Fibroblast of lung (primary cell): Measurements from ENCODE around the gene ASCL2. TPM values are rescaled to one million over a fixed set of nuclear protein-coding genes. Genes with fewer than 3 reads are reported as not detected.

Experiments used
- DNase-seq, 2 donors: peaks; one replicate each; pipeline versions ENCODE4 v3.0.0 to v3.0.0-alpha.2; 2010; ENCODE audit warnings: low read depth in 2 of 2
- H2AFZ ChIP-seq: 2 replicates; pipeline ENCODE4 v1.5.1; 2012; ENCODE audit warnings: low read length, control low read depth, inconsistent platforms
- H3K27ac ChIP-seq: 2 replicates; pipeline ENCODE4 v1.5.1; 2011; ENCODE audit warnings: low read length, control low read depth; ENCODE audit not compliant: insufficient read depth
- H3K27me3 ChIP-seq: 2 replicates; pipeline ENCODE4 v1.5.1; 2011; ENCODE audit warnings: mild to moderate bottlenecking, low read length; ENCODE audit not compliant: control insufficient read depth, insufficient read depth
- H3K36me3 ChIP-seq: 2 replicates; pipeline ENCODE4 v1.5.1; 2011; ENCODE audit warnings: low read length; ENCODE audit not compliant: control insufficient read depth, insufficient read depth
- H3K4me1 ChIP-seq: 2 replicates; pipeline ENCODE4 v1.5.1; 2011; ENCODE audit warnings: low read length; ENCODE audit not compliant: control insufficient read depth, insufficient read depth; ENCODE audit errors: extremely low read depth
- H3K4me2 ChIP-seq: 2 replicates; pipeline ENCODE4 v1.5.1; 2011; ENCODE audit warnings: low read length, control low read depth; ENCODE audit not compliant: insufficient read depth; ENCODE audit errors: extremely low read depth
- H3K4me3 ChIP-seq, 4 experiments: fragments of 200-600 bp in 1 of 4; sonication (generic) in 1 of 4; replicated peaks in 1 of 4; 2 replicates each; pipeline ENCODE4 v1.5.1; 2011 to 2016; ENCODE audit warnings: low read length in 4 of 4, low read depth in 3 of 4, mild to moderate bottlenecking in 3 of 4, control low read depth in 2 of 4, inconsistent platforms in 1 of 4, mixed read lengths in 1 of 4; ENCODE audit not compliant: insufficient read depth in 1 of 4; ENCODE audit errors: control extremely low read depth in 1 of 4
- H3K79me2 ChIP-seq: 2 replicates; pipeline ENCODE4 v1.5.1; 2012; ENCODE audit warnings: mild to moderate bottlenecking, low read length, inconsistent platforms; ENCODE audit not compliant: control insufficient read depth, insufficient read depth
- H3K9ac ChIP-seq: 2 replicates; pipeline ENCODE4 v1.5.1; 2011; ENCODE audit warnings: mild to moderate bottlenecking, low read length, control low read depth; ENCODE audit not compliant: insufficient read depth
- H3K9me3 ChIP-seq: 2 replicates; pipeline ENCODE4 v1.5.1; 2012; ENCODE audit warnings: low read depth, low read length; ENCODE audit not compliant: control insufficient read depth, insufficient read depth
- H4K20me1 ChIP-seq: 2 replicates; pipeline ENCODE4 v1.5.1; 2011; ENCODE audit warnings: low read length; ENCODE audit not compliant: control insufficient read depth, insufficient read depth; ENCODE audit errors: extremely low read depth
- CTCF ChIP-seq, 2 donors: IDR thresholded peaks in 1 of 2; conservative IDR thresholded peaks in 1 of 2; 1 replicate in 1 of 2; 2 replicates in 1 of 2; pipeline ENCODE4 v1.5.1; 2011 to 2012; ENCODE audit warnings: low read length in 2 of 2, control low read depth in 1 of 2, inconsistent platforms in 1 of 2, low read depth in 1 of 2, mild to moderate bottlenecking in 1 of 2
- EZH2 ChIP-seq: IDR thresholded peaks from 2 replicates; pipeline ENCODE4 v1.5.1; 2012; ENCODE audit warnings: low read length, control low read depth, mild to moderate bottlenecking; ENCODE audit errors: missing control alignments
- polyA plus RNA-seq, 2 donors: library from polyadenylated mRNA; depleted of rRNA in 1 of 2; stranded (reverse) in 1 of 2; unstranded in 1 of 2; fragments of >200 nt; gene quantifications; 2 replicates each; pipeline ENCODE4 v1.2.1, GENCODE V29; 2011 to 2012; ENCODE audit warnings: missing spikeins in 1 of 2
- total RNA-seq: library from RNA; depleted of rRNA; stranded (reverse); fragments of >200 nt; gene quantifications from 2 replicates; pipeline ENCODE4 v1.2.1, GENCODE V29; 2014

Gene ASCL2
- total and polyA plus RNA-seq, 2 donors (not counting 1 experiment from before 2014, with no cell fraction given) = not detected

- H3K9ac ChIP-seq = no peak overlapping the region
- TF ChIP-seq CTCF (conservative IDR thresholded peaks at IDR 0.05 in 1 of 2, IDR thresholded peaks at IDR 0.05 in 1 of 2; ENCODE audit: low read depth in 1 of 2, low read length in 2 of 2) (no peak), EZH2 (peak; percentile 16)
- H3K4me3 ChIP-seq = peak overlapping the region in 1 of 4 experiments; percentile 34
- no peak overlapping the region for H2AFZ ChIP-seq
- no peak overlapping the region for H3K27ac ChIP-seq
- DNase-seq = peak; percentile 16 to 20
- H3K79me2 ChIP-seq = no peaks in the 10 kb centered on the region
- H4K20me1 ChIP-seq = no peaks in the 10 kb centered on the region
- H3K36me3 ChIP-seq = no peaks in the 10 kb centered on the region
- peak overlapping the region; percentile 13 for H3K4me2 ChIP-seq
- peaks cover 8% of the 10 kb centered on the region for H3K27me3 ChIP-seq
- H3K4me1 ChIP-seq = no peaks in the 10 kb centered on the region
- H3K9me3 ChIP-seq = no peaks in the 10 kb centered on the region
Measured at GRCh38 chr11:2268729-2269600, 1.4 kb downstream of the ASCL2 start.

DNA sequence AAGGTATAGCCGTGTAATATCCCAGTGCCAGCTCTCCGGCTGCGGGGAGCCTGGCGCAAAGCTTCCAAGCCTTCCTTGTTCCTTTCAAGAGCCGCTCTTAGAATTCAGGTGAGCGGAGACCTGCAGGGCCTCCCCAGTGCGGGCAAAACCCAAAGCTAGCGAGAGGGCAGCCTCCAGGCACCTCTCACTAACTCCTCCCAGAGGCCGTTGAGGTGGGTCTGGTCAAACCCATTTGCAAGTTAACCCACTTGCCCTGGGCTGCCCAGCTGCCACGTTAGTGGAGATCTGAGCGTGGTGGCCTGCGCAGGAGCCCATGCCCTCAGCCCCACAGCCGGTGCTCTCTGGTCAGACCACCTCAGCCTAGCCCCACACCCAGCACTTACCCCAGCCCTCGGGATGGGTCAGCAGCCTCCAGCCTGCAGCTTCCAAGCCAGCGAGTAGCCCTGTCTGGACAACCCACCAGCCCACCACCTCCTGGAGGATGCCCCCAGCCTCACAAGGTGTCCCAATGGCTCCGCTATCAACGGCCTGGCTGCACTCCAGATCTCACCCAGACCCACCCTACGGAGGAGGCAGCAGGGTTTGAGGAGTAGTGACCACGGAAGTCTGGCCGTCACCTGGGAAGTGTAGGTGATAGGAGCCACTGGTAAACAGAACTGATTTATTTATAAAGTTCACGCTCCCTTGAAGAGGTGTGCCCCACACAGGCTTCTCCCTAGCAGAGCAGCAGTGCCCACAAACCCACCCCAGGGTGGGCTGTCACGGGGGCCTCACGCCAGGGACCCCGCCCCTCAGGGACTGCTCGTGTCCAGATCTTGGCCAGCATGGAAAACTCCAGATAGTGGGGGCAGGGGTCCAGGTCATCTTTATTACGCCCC, 2.3 kb downstream of the ASCL2 start:
- no peaks in the 10 kb centered on the region for H4K20me1 ChIP-seq
- no peaks in the 10 kb centered on the region for H3K4me1 ChIP-seq
- no peak for DNase-seq
- TF ChIP-seq CTCF (conservative IDR thresholded peaks at IDR 0.05 in 1 of 2, IDR thresholded peaks at IDR 0.05 in 1 of 2; ENCODE audit: low read depth in 1 of 2, low read length in 2 of 2) (no peak), EZH2 (no peak)
- no peak overlapping the region for H3K4me2 ChIP-seq
- no peak overlapping the region for H2AFZ ChIP-seq
- no peak overlapping the region for H3K27ac ChIP-seq
- H3K27me3 ChIP-seq = peaks cover 8% of the 10 kb centered on the region
- H3K36me3 ChIP-seq = no peaks in the 10 kb centered on the region
- no peak overlapping the region for H3K9ac ChIP-seq
- H3K4me3 ChIP-seq = no peak overlapping the region
- H3K9me3 ChIP-seq = no peaks in the 10 kb centered on the region
- H3K79me2 ChIP-seq = no peaks in the 10 kb centered on the region

GRCh38 chr11:2267306-2267850, 3.0 kb downstream of the ASCL2 start:
- TF ChIP-seq EZH2 = no peak
- TF ChIP-seq CTCF (conservative IDR thresholded peaks at IDR 0.05 in 1 of 2, IDR thresholded peaks at IDR 0.05 in 1 of 2; ENCODE audit: low read depth in 1 of 2, low read length in 2 of 2) = no peak
- H2AFZ ChIP-seq = no peak overlapping the region
- H3K27me3 ChIP-seq = peaks cover 8% of the 10 kb centered on the region
- DNase-seq = no peak
- no peak overlapping the region for H3K27ac ChIP-seq
- H4K20me1 ChIP-seq = no peaks in the 10 kb centered on the region
- H3K9ac ChIP-seq = no peak overlapping the region
- no peaks in the 10 kb centered on the region for H3K9me3 ChIP-seq
- no peaks in the 10 kb centered on the region for H3K36me3 ChIP-seq
- H3K4me3 ChIP-seq = no peak overlapping the region
- H3K4me1 ChIP-seq = no peaks in the 10 kb centered on the region
- H3K4me2 ChIP-seq = no peak overlapping the region
- no peaks in the 10 kb centered on the region for H3K79me2 ChIP-seq
